ENCODE measurements around the gene CACNA1A. TPM values are rescaled to one million over a fixed set of nuclear protein-coding genes. Genes with fewer than 3 reads are reported as not detected.
A peak's percentile ranks its signal among the peaks of the same experiment; 100 is the strongest.
"Not testable (repeated sequence)": the region's sequence is repeated elsewhere in the genome, so short reads cannot be mapped to it uniquely, and the experiment has no call there.

CACNA1A gene
- total RNA-seq, 2 experiments from 2014 or later = 0.29 to 0.36 TPM

DNA sequence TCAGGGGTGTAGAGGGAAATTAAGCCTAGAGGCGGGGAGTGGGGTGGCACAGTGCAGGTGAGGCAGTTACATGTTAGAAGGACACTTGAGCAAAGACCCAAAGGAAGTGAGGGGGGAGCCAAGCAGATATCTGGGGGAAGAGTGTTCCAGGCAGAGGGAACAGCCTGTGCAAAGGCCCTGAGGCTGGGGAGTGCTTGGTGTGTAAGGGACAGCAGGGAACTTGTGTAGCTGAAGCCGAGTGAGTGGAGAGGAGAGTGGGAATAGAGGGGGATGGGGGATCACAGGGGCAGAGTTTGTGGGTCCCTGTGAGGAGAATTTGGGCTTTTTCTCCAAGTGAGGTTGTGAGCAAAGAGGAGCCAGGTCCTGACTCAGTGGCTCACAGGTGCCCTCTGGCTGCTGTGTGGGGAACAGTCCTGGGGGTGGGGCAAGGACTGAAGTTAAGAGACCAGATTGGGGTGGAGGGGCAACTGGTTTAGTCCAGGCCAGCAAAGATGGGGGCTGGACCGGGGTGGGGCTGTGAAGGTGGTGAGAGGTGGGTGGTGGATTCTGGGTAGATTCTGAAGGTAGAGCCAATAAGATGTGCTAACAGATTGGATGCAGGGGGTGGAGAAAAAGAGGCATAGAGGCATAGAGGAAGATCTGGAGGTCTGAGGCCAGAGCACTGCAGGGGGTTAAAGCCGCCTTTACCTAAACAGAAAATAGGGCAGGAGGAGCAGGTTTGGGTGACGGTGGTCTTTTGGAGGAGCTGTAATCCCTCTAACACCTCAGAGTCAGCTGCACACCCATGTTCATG lies 75.3 kb downstream of the CACNA1A start:
- Mint-ChIP-seq H3K4me1 (ENCODE audit: low read depth) (no peaks in the 10 kb centered on the region), H3K9me3 (peaks cover 4% of the 10 kb centered on the region), H3K36me3 (ENCODE audit: low read depth) (no peaks in the 10 kb centered on the region), H3K4me3 (no peak overlapping the region), H3K27ac (no peak overlapping the region), H3K27me3 (peaks cover 17% of the 10 kb centered on the region)
- ChIA-PET CTCF (interaction anchor here (0.8 to 2.4 kb wide), 4 partner anchors 10 to 158 kb away, joined by 3 to 18 read pairs (median 4); no protein-coding TSS in a partner anchor), POLR2A (no interaction called here)
- peak; percentile 63 for TF ChIP-seq CTCF (IDR thresholded peaks at IDR 0.05)
- peak; percentile 60 for ATAC-seq
- intact Hi-C loops (cut with micrococcal nuclease) = loop anchor here (1.0 kb wide), 1 partner anchor 154 kb away; no protein-coding TSS in a partner anchor
- peak; percentile 73 for DNase-seq

GRCh38 chr19:13429563-13429962 lies 76.7 kb downstream of the CACNA1A start:
- ATAC-seq = no peak
- POLR2A ChIA-PET = no interaction called here
- Mint-ChIP-seq H3K9me3 (peaks cover 10% of the 10 kb centered on the region), H3K27me3 (peaks cover 17% of the 10 kb centered on the region), H3K27ac (no peak overlapping the region), H3K4me3 (no peak overlapping the region), H3K4me1 (ENCODE audit: low read depth) (no peaks in the 10 kb centered on the region), H3K36me3 (ENCODE audit: low read depth) (no peaks in the 10 kb centered on the region)
- DNase-seq = no peak
- CTCF ChIA-PET = interaction anchor here (1.0 to 2.6 kb wide), 6 partner anchors 13 to 152 kb away, joined by 3 to 18 read pairs (median 4); no protein-coding TSS in a partner anchor
- TF ChIP-seq CTCF (IDR thresholded peaks at IDR 0.05) = no peak
- intact Hi-C loops (cut with micrococcal nuclease) = no loop called here

DNA sequence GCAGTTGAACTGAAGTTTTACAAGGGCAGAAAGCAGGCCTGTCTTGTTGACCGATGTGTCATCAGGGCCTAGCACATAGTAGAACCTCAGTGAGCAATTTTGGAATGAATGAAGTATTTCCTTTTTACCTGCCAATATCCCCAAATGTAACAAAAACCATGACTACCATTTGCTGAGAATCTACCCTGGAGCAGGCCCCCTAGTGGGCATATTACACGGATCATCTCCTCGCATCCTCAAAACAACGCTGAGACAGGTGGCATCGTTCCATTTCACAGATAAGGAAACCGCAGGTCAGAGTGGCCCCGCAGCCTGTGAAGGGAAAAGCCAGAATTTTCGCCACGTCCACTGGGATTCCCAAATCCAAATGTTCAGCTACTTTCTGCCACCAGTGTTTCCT lies 77.9 kb downstream of the CACNA1A start:
- ATAC-seq = no peak
- peak; percentile 42 for DNase-seq
- Mint-ChIP-seq H3K36me3 (ENCODE audit: low read depth) (no peaks in the 10 kb centered on the region), H3K27ac (no peak overlapping the region), H3K9me3 (peaks cover 12% of the 10 kb centered on the region), H3K4me3 (no peak overlapping the region), H3K4me1 (ENCODE audit: low read depth) (no peaks in the 10 kb centered on the region), H3K27me3 (peaks cover 17% of the 10 kb centered on the region)
- TF ChIP-seq CTCF (IDR thresholded peaks at IDR 0.05) = peak; percentile 66
- POLR2A ChIA-PET = no interaction called here
- intact Hi-C loops (cut with micrococcal nuclease) = no loop called here
- CTCF ChIA-PET = interaction anchor here (1.0 to 2.6 kb wide), 6 partner anchors 14 to 150 kb away, joined by 3 to 16 read pairs (median 3); no protein-coding TSS in a partner anchor

GRCh38 chr19:13427273-13428051 lies 78.8 kb downstream of the CACNA1A start:
- no peak for TF ChIP-seq CTCF (IDR thresholded peaks at IDR 0.05)
- Mint-ChIP-seq H3K27ac (no peak overlapping the region), H3K4me1 (ENCODE audit: low read depth) (no peaks in the 10 kb centered on the region), H3K36me3 (ENCODE audit: low read depth) (no peaks in the 10 kb centered on the region), H3K27me3 (peaks cover 17% of the 10 kb centered on the region), H3K4me3 (no peak overlapping the region), H3K9me3 (peaks cover 18% of the 10 kb centered on the region)
- CTCF ChIA-PET = interaction anchor here (1.1 to 2.6 kb wide), 4 partner anchors 16 to 162 kb away, joined by 3 to 16 read pairs (median 4); no protein-coding TSS in a partner anchor
- POLR2A ChIA-PET = no interaction called here
- intact Hi-C loops (cut with micrococcal nuclease) = no loop called here
- ATAC-seq (no peak), DNase-seq (no peak)

DNA sequence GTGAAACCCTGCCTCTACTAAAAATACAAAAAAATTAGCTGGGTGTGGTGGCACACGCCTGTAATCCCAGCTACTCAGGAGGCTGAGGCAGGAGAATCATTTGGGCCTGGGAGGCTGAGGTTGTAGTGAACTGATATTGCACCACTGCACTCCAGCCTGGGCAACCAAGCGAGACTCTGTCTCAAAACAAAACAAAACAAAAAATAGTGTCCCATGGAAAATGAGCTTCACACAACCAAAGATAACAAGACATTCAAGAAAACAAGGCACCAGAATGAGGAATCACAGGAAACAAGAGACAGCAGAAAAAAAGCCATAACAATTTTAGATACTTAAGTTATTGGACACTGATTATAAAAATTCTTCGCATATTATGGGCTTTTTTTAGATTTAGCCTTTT lies 80.4 kb downstream of the CACNA1A start:
- H3K27ac Mint-ChIP-seq; H3K36me3 Mint-ChIP-seq (ENCODE audit: low read depth); H3K4me1 Mint-ChIP-seq (ENCODE audit: low read depth); intact Hi-C loops (cut with micrococcal nuclease); H3K4me3 Mint-ChIP-seq; ATAC-seq; DNase-seq; POLR2A ChIA-PET: not testable (repeated sequence)
- H3K9me3 Mint-ChIP-seq = peaks cover 23% of the 10 kb centered on the region
- peaks cover 14% of the 10 kb centered on the region for H3K27me3 Mint-ChIP-seq
- CTCF ChIA-PET = interaction anchor here (1.4 kb wide), 1 partner anchor 147 kb away, joined by 6 read pairs; no protein-coding TSS in a partner anchor

Data from activated CD8-positive, alpha-beta T cell treated with anti-CD3 and anti-CD28 coated beads for 36 hours (primary cell).